Muscle layer of colon (tissue), 2 donors: ENCODE measurements around the gene NEUROG2.
A peak's percentile ranks its signal among the peaks of the same experiment; 100 is the strongest.
"Not testable (repeated sequence)": the region's sequence is repeated elsewhere in the genome, so short reads cannot be mapped to it uniquely, and the experiment has no call there.

Experiments
- H3K27ac ChIP-seq: one replicate; pipeline ENCODE4 v1.7.0; 2013; ENCODE audit warnings: low read depth, mild to moderate bottlenecking, low read length, moderate library complexity
- H3K27me3 ChIP-seq, 2 donors: one replicate each; pipeline ENCODE4 v1.7.0; 2013; ENCODE audit warnings: low read length in 2 of 2, mild to moderate bottlenecking in 2 of 2; ENCODE audit not compliant: insufficient read depth in 2 of 2, control insufficient read depth in 1 of 2
- H3K36me3 ChIP-seq: one replicate; pipeline ENCODE4 v1.7.0; 2013; ENCODE audit warnings: mild to moderate bottlenecking, low read length; ENCODE audit not compliant: insufficient read depth
- H3K4me1 ChIP-seq: one replicate; pipeline ENCODE4 v1.7.0; 2013; ENCODE audit warnings: mild to moderate bottlenecking, low read length; ENCODE audit not compliant: insufficient read depth
- H3K4me3 ChIP-seq, 2 donors: one replicate each; pipeline ENCODE4 v1.7.0; 2013; ENCODE audit warnings: low read length in 2 of 2, low read depth in 1 of 2, mild to moderate bottlenecking in 1 of 2, moderate library complexity in 1 of 2
- H3K9ac ChIP-seq: one replicate; pipeline ENCODE4 v1.7.0; 2013; ENCODE audit warnings: low read length
- H3K9me3 ChIP-seq: one replicate; pipeline ENCODE4 v1.7.0; 2013; ENCODE audit warnings: mild to moderate bottlenecking, low read length
- donor health status: abdominal sarcoma.
- donor health status: Adenocarcinoma of cecum.

The NEUROG2 gene

DNA sequence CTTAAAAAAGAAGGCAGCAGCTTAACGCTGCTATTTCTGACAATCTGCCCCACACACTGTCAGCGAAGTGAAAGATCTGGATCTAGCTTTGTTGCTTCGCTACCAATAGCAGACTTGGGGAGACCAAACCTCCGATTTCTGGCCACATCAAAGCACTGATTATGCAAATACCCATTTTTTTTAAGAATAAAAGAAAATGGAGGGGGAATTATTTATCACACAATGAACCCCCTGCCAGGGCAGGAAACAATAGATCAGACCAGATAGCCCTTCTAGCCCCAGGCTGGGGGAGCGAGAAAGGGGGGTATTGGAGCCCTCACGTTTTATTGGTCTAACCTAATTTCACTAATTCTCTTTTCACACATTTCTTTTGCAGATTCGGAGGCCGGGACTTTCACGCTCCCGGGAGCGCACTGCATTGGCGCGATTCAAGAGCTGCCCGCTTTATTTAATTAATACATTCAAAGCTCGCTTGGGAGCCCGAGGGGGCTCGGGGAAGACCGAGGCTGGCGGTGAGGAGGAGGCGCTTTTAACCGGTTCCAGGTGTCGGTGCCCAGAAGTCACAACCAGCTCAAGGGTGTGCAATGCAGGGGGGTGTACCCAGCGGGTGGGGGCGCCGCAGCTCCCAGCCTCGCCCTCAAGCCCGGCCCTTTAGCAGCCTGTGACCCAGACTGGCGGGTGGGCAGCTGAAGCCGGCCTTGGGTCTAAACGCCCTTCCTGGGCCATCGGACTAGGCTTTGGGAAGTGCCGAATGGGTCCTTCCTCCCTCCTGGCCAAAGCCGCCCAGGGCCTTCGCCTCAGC lies 5.5 kb downstream of the NEUROG2 start:
- Histone ChIP-seq H3K36me3 (no peaks in the 10 kb centered on the region), H3K27me3 (peaks cover 67 to 70% of the 10 kb centered on the region in 2 donors), H3K9me3 (peaks cover 5% of the 10 kb centered on the region), H3K4me3 (peak overlapping the region; percentile 2 to 35), H3K4me1 (peaks cover 31% of the 10 kb centered on the region), H3K9ac (no peak overlapping the region), H3K27ac (no peak overlapping the region)

DNA sequence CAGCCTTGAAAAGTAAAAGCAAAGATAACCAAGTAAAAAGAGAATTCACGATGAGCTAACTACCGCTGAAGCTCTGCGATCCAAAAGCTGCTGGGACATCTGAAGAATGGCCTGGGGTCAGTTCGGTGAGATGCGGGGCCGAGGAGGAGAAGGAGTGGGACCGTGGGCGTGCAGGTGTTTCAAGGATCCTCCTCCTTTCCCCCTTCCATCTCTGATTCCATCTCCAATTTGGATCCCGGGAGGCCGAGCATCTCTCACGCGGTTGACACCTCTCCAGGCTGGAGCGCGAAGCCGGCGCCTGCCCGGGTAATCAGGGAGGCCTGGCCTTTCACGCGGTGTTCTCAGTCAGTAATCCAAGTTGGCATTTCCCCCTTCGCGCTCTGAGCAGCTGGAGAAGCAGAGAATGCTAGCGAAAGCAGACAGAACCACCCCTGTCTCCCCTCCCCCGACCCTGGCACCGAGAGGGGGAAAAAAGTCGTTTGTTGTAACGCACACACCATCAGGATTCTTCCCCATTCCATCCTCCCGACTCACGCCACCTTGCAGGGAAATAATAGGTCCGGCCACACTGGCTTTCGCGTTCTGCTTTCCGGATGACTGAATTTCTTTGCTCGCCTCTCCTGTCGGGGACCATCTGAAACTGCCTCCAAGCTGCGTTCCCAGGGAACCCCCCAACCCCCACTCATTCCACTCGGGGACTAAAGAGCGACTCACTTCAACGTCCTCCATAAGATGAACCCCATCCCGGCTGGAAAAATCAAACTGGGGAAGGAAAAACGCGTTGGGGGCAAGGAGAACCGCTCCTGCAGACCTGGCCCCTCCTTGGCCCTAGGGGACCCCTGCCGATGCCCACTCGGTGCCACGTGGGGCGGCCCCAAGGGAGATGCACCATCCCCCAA lies 6.5 kb downstream of the NEUROG2 start:
- Histone ChIP-seq H3K27me3 (peaks cover 61 to 63% of the 10 kb centered on the region in 2 donors), H3K27ac (no peak overlapping the region), H3K9ac (no peak overlapping the region), H3K36me3 (no peaks in the 10 kb centered on the region), H3K9me3 (peaks cover 5% of the 10 kb centered on the region), H3K4me1 (peaks cover 27% of the 10 kb centered on the region), H3K4me3 (peak overlapping the region in 1 of 2 donors; percentile 52)

DNA sequence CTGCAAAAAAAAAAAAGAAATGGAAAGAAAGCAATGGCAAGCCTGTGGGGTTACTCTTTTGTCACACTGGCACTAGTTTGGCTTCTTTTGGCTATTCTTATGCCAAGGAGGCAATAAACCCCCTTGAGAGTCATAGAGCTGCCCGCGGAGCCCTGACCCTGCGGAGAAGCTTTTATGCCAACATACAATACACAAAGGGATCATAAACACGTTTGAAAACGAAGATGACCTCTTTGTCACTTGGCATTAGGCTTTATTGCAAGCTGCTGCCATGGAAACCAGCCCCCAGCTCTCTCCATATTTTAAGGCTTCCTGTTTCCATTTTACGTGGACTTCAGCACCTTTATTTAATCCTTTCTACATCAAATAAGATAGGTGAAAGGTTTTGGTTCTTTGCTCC lies 7.6 kb downstream of the NEUROG2 start:
- Histone ChIP-seq H3K27ac (no peak overlapping the region), H3K36me3 (no peaks in the 10 kb centered on the region), H3K27me3 (peaks cover 50 to 52% of the 10 kb centered on the region in 2 donors), H3K9ac (no peak overlapping the region), H3K4me1 (peaks cover 23% of the 10 kb centered on the region), H3K9me3 (peaks cover 5% of the 10 kb centered on the region), H3K4me3 (no peak overlapping the region)

DNA sequence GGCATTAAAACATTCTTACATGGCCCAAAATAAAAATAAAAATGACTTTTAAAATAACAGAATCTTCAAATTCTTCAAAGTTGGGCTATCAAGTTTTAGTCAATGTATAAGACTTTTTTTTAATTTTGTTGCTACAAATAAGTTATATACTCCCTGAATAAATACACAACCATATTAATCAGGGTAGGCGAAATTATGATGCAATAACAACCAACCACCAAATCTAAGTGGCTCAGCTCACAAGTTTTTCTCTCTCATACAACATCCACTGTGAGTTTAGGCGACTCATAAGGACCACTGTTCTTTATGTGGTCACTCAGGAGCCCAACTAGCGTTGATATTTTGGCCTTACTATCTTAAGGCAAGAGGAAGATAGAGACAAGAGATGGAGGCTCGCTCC lies 11.2 kb downstream of the NEUROG2 start:
- Histone ChIP-seq H3K4me1 (peaks cover 10% of the 10 kb centered on the region), H3K9me3 (peaks cover 5% of the 10 kb centered on the region), H3K9ac (no peak overlapping the region), H3K27ac (no peak overlapping the region), H3K27me3 (peaks cover 15 to 20% of the 10 kb centered on the region in 2 donors), H3K4me3 (no peak overlapping the region), H3K36me3 (no peaks in the 10 kb centered on the region)

DNA sequence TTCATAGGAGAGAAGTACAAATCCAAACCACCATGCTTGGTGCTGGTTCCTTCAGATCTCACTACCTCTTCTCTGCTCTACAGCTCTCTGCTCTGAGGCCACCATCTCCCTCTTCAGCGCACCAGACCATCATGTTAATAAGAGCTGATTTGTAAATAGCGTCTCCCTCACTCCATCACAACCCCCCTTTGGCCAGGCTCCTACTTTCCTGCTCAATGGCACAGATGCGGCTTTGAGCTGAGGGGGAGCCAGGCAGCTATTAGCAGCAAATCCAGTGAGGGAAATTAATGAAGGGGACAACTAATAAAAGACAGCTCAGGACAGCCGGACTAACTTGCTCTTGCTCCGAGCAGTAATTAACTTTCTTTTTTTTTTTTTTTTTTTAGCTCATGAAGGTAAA lies 13.1 kb downstream of the NEUROG2 start:
- no peaks in the 10 kb centered on the region for H3K4me1 ChIP-seq
- H3K9ac ChIP-seq: no peak overlapping the region
- no peaks in the 10 kb centered on the region for H3K9me3 ChIP-seq
- H3K4me3 ChIP-seq: no peak overlapping the region
- H3K36me3 ChIP-seq: no peaks in the 10 kb centered on the region
- no peak overlapping the region for H3K27ac ChIP-seq
- peaks cover 0 to under 1% of the 10 kb centered on the region in 2 donors for H3K27me3 ChIP-seq

DNA sequence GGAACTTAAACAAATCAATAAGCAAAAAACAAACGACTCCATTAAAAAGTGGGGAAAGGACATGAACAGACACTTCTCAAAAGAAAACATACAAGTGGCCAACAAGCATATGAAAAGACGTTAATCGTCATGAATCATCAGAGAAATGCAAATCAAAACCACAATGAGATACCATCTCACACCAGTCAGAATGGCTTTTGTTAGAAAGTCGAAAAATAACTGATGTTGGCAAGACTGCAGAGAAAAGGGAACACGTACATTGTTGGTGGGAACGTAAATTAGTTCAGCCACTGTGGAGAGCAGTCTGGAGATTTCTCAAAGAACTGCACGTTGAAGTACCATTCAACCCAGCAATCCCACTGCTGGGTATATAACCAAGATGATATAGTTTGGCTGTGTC lies 23.7 kb downstream of the NEUROG2 start:
- no peaks in the 10 kb centered on the region for H3K4me1 ChIP-seq
- no peak overlapping the region for H3K27ac ChIP-seq
- H3K27me3 ChIP-seq: no peaks in the 10 kb centered on the region
- H3K4me3 ChIP-seq: no peak overlapping the region
- H3K36me3 ChIP-seq: no peaks in the 10 kb centered on the region
- no peaks in the 10 kb centered on the region for H3K9me3 ChIP-seq
- H3K9ac ChIP-seq: no peak overlapping the region

DNA sequence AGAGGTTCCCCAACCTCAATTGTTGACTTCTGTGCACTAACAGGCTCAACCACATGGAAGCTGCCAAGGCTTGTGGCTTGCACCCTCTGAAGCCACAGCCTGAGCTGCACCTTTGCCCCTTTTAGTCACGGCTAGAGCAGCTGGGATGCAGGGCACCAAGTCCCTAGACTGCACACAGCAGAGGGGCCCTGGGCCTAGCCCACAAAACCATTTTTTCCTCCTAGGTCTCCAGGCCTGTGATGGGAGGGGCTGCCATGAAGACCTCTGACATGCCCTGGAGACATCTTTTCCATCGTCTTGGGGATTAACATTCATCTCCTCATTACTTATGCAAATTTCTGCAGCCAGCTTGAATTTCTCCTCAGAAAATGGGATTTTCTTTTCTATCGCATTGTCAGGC lies 25.2 kb downstream of the NEUROG2 start:
- H3K4me1 ChIP-seq, H3K9me3 ChIP-seq, H3K9ac ChIP-seq, H3K27me3 ChIP-seq, H3K4me3 ChIP-seq, H3K36me3 ChIP-seq, H3K27ac ChIP-seq: not testable (repeated sequence)

DNA sequence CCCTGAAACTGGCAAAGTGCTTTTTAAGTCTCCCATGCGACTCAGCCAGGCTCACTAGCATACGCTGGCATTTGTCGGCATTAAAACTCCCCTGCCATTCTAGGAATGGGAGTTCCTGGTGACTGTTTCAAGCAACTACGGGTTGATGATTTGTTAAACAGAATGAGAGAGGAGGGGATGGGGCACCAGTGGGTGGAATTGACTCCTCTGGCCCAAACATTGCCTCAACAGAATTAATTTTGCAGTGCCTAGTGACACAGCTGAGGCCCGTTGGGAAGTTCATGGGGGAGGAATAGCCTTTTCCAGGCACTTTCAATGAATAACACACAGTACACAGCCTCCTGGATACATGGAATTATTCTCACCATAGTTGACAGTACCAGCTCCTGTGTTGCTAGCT lies 30.1 kb downstream of the NEUROG2 start:
- Histone ChIP-seq H3K9me3 (no peaks in the 10 kb centered on the region), H3K36me3 (no peaks in the 10 kb centered on the region), H3K27me3 (no peaks in the 10 kb centered on the region), H3K4me1 (no peaks in the 10 kb centered on the region), H3K9ac (no peak overlapping the region), H3K4me3 (no peak overlapping the region), H3K27ac (no peak overlapping the region)

DNA sequence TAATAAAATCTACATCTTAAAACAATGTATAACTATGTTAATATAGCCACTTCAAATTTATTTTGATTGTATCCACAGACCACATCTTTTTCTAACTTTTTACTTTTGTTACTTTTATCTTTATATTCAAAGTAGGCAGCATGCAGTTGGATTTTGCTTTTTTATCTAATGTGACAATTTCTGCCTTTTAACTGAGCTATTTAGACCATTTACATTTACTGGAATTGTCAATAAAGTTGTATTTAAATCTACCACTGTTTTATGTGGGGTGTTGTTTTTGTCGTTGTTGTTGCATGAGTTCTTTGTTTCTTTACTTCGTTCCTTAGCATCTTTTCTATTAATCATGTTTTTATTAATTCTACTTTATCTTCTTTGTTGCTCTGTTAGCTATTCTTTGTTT lies 42.0 kb downstream of the NEUROG2 start:
- no peaks in the 10 kb centered on the region for H3K36me3 ChIP-seq
- H3K4me1 ChIP-seq: no peaks in the 10 kb centered on the region

DNA sequence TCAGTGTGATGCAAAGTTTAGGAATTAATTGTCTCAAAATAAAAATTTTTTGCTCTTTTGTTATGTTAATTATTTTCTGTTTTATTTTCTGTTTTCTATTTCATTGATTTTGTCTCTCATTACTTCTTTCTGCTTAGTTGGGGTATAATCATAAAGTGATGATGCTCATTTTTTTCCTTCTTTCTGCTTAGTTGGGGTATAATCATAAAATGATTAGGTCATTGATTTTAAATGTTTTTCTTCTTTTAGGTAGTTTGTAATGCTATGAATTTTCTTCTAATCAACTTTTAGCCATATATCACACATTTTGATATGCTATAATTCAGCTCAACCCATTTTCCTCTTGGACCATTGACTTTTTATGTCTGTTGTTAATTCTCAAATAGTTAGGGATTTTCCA lies 43.7 kb downstream of the NEUROG2 start:
- Histone ChIP-seq H3K4me1 (no peaks in the 10 kb centered on the region), H3K9me3 (no peaks in the 10 kb centered on the region), H3K4me3 (no peak overlapping the region), H3K27me3 (no peaks in the 10 kb centered on the region), H3K9ac (no peak overlapping the region), H3K27ac (no peak overlapping the region), H3K36me3 (no peaks in the 10 kb centered on the region)

More for the DNA sequence above, 42.0 kb downstream of the NEUROG2 start:
- H3K9ac ChIP-seq: no peak overlapping the region
- H3K9me3 ChIP-seq: no peaks in the 10 kb centered on the region
- no peak overlapping the region for H3K4me3 ChIP-seq
- no peaks in the 10 kb centered on the region for H3K27me3 ChIP-seq
- no peak overlapping the region for H3K27ac ChIP-seq
